GM19372 (cell line): Measurements from ENCODE around the gene BSN.

Source experiments
- ATAC-seq: cut with Tn5 transposase; IDR thresholded peaks from one replicate; pipeline ENCODE4 v1.9.1; 2021; ENCODE audit warnings: mild to moderate bottlenecking, low read depth, moderate library complexity; ENCODE audit not compliant: unreplicated experiment

The BSN gene

DNA sequence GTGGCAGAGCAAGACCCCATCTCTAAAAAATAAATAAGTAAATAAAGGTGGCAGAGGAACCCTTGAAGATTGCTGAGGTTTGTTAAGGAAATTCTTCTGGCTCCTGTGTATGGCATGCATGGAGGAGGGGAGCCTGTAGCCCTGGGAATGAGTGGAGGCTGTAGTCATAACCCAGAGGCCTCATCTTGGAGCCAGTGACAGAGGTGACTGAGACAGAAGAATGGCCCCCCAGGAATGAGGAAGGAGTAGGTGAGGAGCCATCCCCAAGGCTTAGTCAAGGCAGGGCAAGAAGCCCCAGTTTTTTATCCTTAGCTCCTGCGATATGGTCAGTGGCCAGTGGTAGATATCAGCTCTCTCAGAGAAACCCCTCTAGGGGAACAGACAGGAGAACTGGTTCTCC is 46.5 kb downstream of the BSN start:
- ATAC-seq: no peak

DNA sequence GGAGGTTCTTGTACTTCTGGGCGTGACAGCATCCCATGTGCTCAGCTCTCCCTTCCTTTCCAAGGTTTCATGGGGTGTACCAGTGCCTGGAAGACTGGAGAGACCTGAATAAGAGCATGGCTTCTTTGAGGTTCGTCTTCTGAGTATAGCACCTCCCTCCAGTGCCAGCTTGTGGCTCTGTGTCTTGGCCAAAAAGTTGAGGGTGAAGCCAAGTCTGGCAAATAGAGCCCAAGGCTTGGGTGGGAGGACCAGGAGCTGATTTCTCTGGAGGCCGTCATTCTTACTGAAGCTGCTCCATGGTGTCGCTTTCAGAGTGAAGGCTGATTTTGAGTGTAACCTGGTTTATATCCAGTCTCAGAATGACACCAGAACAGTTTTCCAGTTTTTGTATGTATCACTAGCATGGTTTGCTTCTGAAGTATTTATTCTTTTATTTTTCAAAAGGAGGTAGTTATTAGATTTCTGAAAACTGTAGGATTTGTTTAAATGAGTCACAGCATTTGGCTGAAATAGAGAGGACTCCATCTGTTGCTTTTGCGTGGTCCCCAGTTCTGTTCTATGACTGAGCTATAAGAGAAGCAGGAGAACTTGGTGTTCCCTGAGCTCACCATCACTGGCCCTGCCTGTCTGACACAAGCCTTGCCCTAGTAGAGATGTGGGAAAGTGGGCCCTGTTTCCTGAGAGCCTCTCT is 47.2 kb downstream of the BSN start:
- ATAC-seq: no peak

- ATAC-seq: no peak
Measured at GRCh38 chr3:49602049-49602554, 47.8 kb downstream of the BSN start.

DNA sequence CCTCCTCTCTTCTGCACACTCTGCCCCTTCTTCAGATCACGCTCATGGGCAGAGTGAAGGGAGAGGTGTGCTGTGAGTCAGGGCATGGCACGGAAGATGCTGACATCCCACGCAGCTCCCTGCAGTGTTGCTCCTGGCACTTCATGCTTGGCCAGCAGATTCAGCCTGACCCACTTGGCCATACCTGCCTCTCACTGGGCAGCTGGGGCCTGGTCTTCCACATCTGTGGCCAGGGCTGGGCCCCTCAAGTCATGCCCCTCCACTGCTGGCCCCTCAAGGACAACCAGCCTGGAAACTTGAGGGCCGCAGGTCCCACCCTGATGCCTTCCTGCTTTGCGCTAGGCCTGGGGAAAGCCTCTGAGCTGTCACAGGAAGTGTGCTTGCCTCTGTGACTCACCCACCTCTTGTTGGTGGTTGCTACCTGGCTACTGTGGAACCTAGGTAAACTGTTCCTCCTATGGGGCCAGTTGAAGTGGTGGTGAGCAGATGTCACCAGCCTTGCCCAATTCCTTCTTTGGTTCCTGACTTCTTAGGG is 48.7 kb downstream of the BSN start:
- ATAC-seq: no peak

GRCh38 chr3:49606427-49606826 is 52.1 kb downstream of the BSN start:
- no peak for ATAC-seq

- no peak for ATAC-seq
Measured at GRCh38 chr3:49607105-49607591, 52.9 kb downstream of the BSN start.

DNA sequence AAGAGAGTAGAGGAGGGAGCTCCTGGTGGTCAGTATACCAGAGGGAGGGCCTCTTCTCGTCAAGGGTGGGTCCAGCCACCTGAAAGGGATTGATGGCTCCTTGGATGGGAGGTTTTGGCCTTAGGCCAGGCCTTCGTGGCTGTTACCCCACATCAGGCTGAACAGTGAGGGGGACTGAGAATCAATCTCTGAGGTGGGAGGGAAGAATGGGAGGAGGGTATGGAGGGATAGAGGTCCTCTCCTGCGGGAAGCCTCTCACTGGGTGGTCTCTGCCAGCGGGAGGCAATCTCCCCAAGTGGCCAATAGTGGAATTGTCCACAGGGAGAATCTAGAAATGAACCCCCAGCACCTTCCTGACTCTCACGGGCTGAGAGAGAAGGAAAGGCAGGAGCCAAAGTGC is 53.5 kb downstream of the BSN start:
- no peak for ATAC-seq

- ATAC-seq: no peak
Measured at GRCh38 chr3:49609314-49609713, 55.0 kb downstream of the BSN start.

- no peak for ATAC-seq
Measured at GRCh38 chr3:49609815-49610214, 55.5 kb downstream of the BSN start.

DNA sequence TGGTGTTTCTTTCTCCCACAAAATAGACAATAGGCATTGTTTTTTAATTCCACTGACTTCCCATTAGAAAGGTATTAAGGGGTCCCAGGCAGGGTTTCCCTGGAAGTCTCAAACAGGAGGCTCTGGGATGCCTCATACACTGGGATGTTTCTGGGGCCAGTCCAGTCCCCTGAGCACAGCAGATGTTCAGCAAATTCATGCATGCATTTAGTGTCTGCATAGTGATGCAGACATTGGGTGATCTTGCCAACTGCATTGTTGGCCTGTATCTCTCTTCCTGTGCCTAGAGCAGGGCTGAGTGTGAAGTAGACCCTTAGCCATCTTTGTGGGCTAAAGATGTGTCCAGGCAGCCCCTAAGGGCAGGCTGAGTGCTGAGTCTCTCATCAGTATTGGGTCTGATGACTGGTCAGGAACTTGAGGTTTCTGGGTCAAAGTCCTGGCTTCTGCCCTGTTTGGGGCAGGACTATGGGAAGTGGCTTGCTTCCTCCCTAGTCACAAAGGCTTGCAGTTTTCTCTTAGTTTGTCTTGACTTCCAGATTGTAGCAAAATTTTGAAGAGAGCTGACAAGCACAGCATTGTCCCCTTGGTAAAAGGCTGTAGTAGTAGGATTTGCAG is 56.5 kb downstream of the BSN start:
- no peak for ATAC-seq

GRCh38 chr3:49611291-49611690 is 57.0 kb downstream of the BSN start:
- no peak for ATAC-seq

GRCh38 chr3:49611719-49612118 is 57.4 kb downstream of the BSN start:
- ATAC-seq: no peak

DNA sequence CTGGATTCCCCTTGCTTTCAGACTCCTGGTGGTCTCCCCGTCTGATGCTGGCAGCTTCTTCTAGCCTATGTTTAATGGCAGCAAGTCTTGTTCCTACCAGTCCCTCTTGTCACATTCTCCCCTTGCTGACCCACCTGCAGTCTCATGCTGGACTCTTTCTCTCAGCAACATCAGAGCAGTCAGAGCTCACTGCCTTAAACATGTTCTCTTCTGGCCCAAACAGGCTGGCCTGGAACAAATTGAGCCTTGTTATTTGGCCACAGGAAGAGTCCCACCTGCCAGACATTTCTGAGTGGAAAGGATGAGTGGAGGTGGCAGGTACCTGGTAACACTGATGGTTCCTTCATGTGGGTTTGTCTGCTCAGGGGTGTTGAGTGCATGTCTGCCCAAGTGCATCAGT is 60.7 kb downstream of the BSN start:
- no peak for ATAC-seq

- ATAC-seq: no peak
Measured at GRCh38 chr3:49616061-49616460, 61.8 kb downstream of the BSN start.

- ATAC-seq: no peak
Measured at GRCh38 chr3:49616491-49616941, 62.2 kb downstream of the BSN start.

DNA sequence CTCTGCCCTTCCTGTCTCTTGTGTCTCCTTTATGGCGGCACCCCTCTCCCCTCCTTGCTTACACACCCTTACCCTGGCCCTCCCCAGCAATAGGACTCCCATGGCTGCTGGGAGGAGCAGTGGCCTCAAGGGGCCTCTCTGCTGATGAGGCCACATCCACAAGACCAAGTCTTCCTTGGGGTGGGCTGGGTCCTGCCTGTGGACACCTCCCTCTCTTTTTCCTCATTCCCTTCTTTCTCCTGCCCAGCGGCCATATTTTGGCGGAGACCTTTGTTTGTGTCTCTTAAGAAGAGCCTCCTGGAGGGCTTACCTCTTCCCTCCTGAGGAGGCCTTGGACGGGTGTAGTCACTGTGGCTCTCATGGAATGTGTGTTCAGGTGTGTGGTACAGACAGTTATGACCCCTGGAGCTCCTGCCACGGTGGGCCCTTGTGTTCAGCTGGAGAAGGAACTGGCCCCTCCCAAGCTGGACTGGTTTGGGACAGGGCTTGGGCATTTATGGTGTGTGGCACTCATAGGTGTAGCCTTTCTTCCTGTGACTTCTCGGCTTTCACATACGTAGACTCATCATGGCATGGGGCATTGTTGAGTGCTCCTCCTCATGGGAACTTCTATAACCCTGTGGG is 63.2 kb downstream of the BSN start:
- no peak for ATAC-seq

DNA sequence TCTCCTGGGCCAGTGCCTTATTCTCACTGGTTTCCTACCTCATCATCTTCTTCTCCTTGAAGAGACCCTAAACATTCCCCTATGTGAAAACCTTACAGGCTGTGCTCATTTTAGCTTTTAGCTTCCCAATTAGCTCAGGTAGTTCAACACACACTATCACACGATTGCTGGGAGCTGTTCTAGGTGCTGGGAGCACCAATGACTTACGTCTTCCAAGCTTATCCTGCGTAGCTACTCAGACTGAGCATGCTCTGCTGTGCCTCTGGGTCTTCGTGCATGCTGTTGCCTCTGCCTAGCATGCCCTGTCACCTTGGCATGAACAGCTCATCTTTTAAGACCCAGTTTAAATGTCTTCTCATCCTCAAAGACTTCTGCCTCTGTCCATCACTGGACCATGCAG is 64.1 kb downstream of the BSN start:
- no peak for ATAC-seq

DNA sequence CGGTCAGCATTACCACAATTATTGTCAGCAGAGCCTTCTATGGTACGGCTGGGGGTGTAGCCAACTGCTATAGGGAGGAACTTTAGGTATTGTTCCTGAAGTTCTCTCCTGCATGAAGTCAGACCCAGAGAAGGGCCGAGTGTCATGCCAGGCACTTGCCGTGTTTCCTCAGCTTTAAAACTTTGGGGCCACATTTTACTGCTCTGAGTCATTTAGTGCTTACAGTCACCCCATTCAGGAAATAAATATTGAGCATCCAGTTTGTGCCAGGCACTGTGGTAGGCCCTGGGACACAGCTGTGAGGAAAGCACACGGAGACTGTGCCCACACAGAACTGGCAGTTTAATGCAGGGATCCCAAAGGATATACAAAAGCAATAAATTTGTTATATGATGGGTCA is 65.4 kb downstream of the BSN start:
- no peak for ATAC-seq

DNA sequence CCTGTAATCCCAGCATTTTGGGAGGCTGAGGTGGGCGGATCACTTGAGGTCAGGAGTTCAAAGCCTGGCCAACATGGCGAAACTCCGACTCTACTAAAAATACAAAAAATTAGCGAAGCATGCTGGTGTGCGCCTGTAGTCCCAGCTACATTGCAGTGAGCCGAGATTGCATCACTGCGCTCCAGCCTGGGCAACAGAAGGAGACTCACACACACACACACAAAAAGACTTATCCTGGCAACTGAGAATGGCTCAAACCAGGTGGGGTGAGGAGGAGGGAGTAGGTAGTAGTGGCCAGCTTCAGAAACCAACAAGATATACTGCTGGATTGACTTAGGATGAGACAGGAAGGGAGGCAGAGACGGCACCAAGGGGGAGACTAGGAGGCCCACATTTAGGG is 66.5 kb downstream of the BSN start:
- no peak for ATAC-seq

DNA sequence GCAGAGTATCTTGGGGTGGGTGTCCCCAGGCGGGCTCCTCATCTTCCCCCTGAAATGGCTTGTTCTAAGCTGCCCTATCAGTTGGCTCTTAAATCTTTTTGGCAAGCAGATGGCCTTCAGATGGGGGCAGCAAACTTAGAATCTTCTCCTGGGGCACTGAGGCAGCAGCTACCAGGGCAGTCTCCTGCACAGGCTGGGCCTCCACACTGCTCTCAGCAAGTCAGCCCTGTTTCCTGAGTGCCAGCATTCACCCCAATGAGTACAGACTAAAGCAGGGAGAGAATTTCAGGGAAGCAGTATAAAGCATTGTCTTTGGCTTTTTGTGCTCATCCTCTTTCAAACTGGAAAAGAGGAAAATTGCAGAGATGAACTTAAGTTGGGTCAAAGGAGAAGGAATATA is 68.8 kb downstream of the BSN start:
- no peak for ATAC-seq

- ATAC-seq: no peak
Measured at GRCh38 chr3:49625071-49625470, 70.8 kb downstream of the BSN start.
